GM21717 (cell line): ENCODE results near the gene KCNG2.

ENCODE experiments used
- ATAC-seq: cut with Tn5 transposase; IDR thresholded peaks from one replicate; pipeline ENCODE4 v1.9.1; 2021; ENCODE audit warnings: mild to moderate bottlenecking, moderate library complexity; ENCODE audit not compliant: unreplicated experiment

Gene KCNG2

DNA sequence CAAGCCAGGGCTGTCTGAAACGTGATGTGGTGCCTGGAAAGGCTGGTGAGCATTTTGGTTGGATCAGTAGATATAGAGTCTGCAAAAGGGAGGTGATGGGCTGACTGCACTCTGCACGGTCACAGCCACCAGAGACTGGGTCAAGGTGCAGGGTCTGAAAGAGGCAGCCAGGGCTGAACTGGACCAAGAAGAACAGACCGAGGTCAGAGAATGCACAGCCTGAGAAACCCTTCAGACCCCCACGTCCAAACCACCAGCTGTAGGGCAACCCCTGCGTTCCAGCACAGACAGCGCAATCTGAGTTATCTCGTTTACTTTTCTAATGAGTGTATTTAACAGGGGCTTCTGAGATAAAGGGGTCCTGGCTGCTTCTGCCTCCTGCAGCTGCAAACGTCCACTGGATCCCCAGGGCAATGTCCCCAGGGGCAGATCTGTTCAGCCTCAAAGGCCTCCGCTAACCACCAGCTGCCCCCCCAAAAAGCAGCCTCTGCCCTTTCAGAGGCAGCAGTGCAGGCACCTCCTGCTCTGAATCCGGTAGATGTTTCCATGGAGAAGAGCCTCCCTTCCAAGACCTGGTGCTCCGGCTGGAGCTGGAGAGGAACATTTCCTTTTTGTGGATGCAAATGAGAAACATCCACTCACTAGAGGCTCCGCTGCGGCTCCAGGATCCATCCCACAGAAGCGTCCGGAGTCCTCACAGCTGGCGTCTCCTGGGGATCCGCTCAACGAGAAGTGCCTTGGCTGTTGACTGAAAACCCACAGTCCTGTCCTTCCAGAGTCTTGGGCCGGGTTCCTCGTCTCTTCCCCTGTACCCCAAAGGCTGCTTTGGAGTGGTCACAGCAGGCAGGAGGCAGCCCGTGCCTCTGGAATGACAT, 970 bp upstream of the KCNG2 start:
- no peak for ATAC-seq

DNA sequence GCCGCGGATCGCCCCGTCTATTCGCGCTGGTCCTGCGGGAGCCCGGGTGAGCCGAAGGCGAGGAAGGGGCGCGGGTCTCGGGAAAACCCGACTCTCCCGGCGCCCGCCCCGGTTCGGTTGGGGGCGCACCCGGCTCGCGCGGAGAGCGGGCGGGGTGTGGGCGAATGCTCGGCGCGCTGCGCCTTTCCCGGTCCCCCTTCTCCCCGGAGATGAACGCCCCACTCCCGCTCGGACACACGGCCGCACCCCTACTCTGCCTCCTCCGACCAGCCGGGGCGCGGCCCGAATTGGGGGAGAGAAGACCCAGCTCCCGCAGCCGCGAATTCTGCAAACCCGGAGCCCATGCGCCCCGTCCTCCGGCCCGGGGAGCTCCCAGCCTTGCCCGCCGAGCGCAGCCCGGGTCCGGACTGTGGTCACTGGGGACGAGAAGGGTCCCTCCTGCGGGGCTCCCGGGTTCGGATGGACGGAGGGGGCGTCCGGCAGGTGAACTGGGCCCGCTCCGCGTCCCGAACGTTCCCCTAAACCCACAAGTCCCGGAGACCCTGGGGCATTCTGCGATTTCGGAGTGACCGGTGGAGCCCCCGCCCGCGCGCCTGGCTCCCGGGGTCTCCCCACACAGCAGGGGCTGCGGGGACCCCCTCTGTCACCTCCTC, 734 bp downstream of the KCNG2 start:
- no peak for ATAC-seq

DNA sequence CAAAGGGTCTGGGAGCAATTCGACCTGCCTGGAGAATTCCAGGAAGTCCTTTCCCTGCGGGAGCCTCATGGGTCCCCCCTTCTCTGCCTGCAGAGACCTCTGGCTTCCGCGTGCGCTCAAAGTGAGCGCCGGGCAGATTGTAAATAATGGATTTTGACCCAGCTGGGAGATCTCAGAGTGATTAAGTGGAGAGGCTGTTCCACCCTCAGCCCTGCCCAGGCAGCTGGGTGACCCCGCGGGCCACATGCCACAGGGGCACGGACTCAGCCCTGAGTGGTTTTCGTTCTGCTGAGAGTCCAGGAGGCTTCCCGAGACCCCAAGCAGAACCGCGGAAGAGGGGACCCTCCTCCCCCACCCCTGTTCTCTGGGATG, 1.2 kb downstream of the KCNG2 start:
- no peak for ATAC-seq

DNA sequence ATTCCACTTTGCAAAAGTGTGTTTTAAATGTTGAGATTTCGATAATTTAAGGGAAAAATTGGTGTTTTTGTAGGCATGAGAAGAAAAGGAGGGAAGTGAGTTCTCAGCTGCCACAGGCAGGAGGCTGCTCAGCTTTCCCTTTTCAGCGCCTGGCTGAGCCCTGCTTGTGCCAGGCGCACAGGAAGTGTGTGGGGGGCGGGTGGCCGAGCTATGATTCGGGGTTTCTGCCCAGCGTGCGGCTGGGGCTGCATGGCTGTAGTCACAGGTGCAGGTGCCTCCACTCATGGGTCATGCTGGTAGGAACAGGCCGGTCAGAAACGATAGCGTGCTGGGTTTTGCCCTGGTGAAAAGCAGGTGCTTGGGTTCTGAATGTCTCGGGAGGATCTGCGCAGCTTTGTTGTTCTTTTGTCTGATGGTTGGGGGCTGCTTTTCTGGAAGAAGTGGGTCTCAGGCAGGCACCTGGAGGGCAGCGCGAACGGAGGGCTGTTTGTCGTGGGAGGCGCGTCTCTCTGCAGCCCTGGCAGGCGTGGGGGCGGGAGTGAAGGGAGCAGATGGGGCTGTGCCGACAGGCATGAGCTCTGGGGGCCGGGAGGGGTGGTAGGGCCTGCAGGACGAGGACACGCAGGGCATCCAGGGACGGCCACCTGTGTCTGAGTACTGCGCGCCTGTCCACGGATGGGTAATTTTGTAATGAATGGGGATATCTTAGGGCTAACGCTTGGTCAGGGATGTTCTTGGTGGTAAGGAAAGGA, 2.1 kb downstream of the KCNG2 start:
- ATAC-seq = no peak

DNA sequence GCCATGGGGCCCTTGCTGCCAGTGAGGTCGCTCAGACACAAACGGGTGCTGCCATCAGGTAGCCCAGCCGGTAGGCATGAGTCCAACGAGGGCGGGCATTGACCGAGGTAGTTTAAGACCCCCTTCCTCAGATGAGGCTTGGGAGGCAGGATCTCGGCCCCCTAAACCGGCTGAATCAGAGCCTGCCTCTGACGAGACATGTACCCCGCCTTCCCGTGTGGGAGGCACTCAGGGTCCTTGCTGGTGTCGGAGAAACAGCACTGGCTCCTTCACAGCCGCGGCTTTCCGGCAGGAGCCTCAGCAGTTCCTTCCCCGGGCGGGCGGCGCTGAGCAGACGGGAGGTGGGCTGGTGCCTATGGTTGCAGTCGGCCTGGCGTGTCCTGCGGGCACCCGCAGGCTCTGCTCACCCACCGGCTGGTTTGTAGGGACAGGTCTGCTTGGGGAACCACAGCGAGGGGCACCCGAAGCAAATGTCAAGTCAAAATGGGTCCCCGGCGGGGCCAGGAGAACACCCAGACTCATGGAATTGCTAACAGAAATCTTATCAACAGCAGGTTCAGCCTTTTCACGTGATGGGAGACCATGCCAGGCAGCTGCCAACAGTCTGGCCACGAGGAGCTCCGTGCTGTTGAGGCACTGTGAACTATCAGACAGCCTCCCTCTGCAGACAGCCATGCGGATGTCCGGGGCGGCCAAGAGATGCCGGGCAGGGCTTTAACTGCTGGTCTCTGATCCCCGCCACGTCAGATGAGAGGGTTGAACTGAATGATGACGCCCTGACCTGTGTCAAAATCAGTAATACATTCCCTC, 2.8 kb downstream of the KCNG2 start:
- ATAC-seq = no peak

DNA sequence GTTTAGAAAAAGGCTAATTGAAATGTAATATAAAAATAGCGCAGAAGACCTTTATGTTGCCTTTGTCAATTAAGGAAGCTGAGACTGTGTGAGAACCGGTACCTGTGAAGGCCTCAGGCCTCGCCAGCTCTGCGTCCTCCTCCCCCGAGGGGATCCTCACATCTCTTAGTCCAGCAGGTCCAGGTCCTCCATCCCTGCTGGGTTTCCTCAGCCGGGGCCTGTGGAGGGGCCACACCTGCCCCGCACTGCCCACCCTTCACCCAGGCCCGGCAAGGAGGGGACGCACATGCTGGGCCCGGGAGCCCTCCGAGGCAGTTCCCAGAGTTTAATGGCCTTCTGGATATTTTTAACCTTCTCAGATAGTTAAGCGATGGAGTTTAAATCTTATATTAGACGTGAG, 3.5 kb downstream of the KCNG2 start:
- no peak for ATAC-seq

DNA sequence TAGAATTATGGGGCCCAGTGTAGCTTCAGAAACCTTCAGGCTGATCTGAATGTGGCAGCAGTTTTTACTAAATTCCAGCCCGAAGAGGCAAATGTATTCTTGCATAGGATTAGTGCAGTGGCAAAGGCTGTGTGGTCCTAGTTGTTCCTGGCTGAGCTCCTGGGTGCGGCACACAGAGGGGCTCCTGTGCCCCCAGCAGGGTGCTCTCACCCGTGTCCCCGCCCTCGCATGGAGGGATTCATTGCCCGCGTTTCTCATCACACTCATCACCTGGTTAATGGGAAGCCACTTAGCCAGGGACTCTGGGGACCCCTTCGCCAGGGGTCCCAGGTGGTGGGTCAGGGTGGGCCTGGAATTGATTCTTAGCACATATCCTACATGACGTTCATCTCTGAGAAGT, 3.9 kb downstream of the KCNG2 start:
- no peak for ATAC-seq

DNA sequence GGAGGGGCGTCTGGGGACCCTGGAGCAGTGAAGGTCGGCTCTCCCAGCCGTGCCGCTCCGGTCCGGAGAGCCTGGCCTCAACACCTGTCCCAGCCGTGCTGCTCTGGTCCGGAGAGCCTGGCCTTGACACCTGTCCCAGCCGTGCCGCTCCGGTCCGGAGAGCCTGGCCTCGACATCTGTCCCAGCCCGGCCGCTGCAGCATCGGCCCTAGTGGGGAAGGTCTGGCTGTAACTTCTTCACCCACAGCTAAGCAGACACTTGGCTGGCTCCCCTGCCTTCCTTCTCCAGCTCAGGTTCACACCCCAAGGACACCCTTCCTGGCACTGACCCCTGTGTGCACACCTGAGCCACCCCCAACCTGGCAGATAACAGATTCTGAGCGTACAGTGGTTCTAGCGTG, 4.6 kb downstream of the KCNG2 start:
- no peak for ATAC-seq

DNA sequence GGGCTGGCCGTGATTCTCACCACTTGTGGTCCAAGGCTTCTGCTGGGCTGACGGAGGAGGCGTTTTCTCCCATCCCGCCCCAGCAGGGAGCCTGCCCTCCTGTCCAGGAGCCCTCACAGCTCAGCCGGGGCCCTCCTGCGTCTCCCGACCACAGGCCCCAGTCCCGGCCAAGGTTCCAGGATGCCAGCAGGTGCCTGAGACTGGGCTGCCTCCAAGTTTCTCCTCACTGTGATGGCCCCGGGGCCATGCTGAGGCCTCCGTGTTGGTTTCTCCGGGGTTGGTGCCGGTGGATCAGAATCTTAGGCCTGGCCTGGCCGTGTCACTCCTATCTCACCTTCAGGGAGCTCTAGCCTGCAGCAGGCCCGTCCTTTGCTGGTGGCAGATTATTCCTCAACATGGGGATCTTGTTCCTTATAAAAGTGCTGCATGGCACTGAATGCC, 5.9 kb downstream of the KCNG2 start:
- ATAC-seq = no peak

DNA sequence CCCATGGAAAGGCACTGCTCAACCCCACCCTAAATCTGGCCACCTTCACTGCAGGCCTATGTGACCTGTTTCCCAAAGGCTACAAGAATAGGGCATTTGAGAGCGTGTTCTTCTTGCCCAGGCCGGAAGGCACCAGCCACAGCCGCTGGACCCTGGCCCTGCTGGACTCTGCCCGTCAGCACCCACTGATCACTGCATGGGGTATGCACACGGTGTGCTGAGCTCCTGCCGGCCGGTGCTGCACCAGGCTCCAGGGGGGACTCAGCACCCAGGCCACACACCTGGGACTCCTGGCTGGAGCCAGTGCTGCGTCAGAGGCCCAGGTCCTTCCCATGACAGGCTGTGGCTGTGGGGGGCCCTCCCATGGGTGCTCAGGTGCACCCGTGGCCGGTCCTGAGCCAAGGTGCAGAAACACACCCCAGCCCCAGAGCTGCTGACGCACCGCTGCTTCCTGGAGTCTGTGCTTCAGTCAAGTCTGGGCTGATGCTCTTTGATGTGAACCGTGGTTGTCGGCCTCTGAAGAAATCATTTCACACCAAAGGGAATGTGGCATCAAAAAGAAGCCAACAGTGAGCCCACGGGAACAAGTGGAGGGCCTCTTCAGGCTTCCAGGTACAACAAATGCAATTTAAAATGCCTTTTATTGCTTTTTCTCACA, 6.5 kb downstream of the KCNG2 start:
- no peak for ATAC-seq

DNA sequence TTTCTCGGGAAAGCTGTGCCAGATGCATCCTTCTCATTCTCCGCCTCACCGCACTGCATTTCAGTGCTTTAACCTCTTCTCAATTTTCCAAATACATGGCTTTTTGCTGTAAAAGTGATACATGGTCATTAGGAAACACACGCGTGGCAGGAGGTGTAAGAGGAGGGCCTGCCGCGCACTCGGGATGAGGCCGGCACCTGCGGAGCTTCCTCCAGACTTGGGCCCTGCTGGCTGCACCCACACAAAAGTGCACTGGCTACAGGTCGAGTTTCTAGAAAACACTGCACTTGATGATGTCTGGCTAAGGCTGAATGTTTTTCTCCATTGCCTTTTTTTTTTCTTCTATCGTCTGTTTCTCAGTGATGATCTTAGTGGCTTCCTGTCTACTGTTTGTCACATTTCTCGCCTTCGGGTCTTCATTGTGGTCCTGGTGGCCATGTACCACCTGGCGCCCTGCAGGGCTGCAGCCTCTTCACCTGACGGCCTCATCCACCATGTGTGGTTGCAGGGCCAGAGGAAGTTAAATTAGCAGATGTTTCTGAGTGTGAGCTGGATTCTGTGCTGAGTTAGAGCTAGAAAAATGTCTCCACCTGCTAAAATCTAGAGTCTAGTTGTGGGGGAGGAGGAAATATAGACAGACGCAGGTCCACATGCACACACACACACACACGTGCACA, 7.6 kb downstream of the KCNG2 start:
- ATAC-seq = no peak

DNA sequence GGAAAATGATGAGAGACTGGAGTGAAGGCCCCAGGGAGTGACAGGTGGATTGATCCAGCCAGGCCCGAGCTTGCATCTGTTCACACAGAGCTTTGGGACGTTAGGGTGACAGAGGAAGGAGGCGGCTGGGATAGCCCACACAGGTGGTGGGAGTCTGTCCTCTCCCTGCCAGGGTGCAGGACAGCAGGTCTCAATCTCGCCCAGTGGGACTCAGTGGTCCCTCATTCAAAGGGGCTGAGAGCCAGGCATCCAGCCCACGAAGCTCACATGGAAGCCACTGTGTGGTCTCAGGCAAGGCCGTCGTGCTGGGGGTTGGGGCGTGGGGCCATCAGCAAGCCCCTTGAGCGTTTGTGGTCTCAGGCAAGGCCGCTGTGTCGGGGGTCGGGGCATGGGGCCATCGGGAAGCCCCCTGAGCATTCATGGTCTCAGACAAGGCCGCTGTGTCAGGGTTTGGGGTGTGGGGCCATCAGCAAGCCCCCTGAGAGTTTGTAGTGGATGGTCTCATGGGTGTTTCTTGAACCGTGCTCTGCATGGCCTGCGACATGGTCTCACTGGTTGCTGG, 8.3 kb downstream of the KCNG2 start:
- no peak for ATAC-seq

DNA sequence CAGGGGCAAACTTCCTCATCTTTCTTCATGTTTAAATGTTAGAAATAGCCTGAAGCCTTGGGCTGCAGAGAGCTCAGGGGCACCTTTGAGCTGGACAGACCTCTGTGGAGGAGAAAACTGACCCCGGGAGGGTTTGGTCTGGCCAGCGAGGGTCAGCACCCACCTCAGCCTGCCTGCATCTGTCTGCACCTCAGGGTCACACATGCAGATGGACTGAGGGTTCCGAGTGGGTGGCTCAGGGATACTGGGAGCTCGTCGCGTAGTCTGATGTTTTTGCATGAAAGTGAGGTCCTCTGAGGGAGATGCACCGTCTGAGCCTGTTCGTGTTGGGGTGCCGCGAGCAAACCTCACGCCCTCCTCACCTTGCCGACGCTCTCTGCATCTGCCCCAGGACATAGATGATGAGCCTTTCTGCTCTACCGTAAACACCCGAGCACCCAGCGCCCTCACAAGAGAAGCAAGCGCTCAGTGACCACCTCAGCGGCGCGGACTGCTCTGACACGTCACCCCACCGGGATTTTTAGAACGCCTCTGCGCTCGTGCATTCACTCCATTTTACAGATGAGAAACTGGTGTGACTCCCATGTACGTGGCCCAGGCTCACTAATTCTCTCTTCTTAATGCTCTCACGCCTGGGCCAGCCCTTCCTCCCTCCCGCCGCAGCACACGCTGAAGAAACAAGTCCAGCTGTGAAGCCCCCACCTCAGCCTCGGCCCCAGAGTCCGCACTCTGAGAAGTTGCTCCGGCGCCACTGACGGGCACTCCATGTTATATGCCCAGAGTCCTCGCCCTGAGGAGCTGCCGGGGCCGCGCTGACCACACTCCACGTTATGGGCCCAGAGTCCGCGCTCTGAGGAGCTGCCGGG, 9.5 kb downstream of the KCNG2 start:
- no peak for ATAC-seq

DNA sequence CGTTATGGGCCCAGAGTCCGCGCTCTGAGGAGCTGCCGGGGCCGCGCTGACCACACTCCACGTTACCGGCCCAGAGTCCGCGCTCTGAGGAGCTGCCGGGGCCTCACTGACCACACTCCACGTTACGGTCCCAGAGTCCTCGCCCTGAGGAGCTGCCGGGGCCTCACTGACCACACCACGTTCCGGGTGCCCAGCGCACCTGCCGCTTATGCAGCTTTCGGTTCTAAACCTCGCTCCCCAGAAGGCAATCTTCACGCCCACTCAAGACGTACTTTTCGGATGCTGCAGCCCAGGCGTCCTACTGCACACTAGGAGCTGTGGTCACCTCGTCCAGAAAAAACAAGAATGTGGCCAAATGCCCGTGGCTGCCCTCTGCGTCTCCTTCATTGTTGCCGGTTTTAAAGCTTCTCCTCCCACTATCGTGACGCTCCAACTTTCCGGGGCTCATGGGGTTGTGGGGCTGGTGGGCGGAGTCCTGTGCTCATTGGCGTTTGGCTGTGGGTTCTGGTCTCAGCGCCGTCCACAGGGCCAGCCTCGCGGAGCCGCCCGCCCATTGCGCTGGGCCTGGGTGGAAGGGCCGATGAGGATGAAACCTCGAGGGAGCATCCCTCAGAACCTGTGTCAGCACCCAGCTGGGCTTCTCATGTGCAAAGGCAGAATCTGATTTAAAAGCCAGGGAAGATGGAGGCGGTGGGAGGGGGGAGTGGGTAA, 11.9 kb downstream of the KCNG2 start:
- no peak for ATAC-seq

DNA sequence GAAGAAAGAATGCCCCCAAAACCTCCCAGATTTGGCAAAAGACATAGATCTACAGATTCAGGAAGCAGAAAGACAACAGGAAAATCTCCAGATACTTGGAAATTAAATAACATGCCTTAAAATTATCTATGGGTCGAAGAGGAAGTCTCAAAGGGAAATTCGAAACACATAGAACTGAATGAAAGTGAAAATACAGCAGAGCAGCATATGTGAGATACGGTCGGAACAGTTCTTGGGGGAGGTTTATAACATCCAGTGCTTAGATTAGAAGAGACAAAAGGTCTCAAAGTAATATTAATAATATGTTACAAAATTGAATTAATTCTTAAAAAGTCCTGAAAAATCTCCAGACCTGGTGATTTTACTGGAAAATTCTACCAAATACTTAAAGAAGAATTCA, 14.3 kb downstream of the KCNG2 start:
- ATAC-seq = no peak

DNA sequence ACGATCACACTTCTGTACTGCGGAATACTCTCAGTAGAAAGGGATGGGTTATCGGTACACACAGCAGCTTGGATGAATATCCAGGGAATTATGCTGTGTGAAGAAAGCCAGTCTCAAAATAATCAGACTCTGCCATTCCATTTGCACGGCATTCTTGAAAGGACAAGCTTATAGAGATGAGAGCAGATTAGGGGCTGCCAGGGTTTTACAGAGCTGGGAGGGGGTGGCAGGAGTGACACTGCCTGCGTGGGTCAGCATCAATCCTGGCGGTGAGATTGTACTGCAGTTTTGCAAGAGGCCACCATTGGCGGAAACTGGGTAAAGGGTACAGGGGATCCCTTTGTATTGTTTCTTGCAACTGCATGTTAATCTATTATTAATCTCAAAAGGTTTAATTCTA, 16.6 kb downstream of the KCNG2 start:
- no peak for ATAC-seq

DNA sequence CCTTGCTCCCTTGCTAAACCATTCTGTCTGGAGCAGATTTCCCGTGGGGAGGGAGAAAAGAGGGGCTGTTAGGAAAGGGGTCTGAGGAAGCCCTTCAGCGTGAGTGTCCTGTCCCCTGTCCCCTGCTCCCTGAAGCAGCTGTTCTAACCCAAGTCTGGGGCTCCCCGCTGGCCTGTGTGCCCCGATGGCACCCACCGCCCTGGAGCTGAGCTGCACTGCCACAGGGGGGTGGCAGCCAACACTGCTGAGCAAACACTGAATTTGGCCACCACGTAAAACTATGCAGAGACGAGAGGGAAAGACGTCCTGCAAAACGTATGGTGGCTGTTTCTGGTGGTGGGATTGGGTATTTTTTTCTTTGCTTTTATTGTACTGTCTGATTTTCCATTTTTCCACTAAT, 17.9 kb downstream of the KCNG2 start:
- ATAC-seq = no peak

DNA sequence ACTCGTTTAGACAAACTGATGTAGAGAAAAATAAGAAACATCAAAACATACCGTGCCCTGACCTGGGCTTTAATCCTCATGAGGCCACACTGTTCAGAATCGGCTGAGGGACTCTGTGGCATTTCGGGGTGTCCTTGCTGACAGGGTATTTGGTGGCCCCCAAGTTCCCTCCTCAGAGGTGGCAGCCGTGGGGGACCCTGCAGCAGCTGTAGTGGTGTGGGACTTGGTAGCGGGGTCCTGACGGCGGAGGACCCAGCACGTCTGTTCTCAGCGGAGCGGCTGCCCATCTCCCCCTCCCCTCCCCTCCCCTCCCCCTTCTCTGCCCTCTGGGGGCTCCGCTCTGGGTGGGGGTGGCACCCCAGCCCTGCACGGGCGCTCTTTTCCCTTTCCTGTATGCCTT, 18.4 kb downstream of the KCNG2 start:
- no peak for ATAC-seq
